Transverse colon (tissue), 3 donors: ENCODE data around the gene SERPINB12.

Source experiments
- POLR2A ChIP-seq: fragments of 450-650 bp; IDR thresholded peaks from one replicate; pipeline ENCODE4 v1.6.1; 2016; ENCODE audit warnings: antibody characterized with exemption, mild to moderate bottlenecking, moderate library complexity
- TF ChIP-seq, protein P1 (sequence below), 5 experiments: fragments of 200-600 bp in 3 of 5; fragments of 450-650 bp in 2 of 5; sonication (generic) in 3 of 5; IDR thresholded peaks; 1 replicate in 2 of 5; 2 replicates in 3 of 5; pipeline ENCODE4 v1.5.1; 2016 to 2017; ENCODE audit warnings: antibody characterized with exemption in 5 of 5, inconsistent platforms in 3 of 5, mild to moderate bottlenecking in 2 of 5, moderate library complexity in 1 of 5

- TF ChIP-seq, protein P1, sequence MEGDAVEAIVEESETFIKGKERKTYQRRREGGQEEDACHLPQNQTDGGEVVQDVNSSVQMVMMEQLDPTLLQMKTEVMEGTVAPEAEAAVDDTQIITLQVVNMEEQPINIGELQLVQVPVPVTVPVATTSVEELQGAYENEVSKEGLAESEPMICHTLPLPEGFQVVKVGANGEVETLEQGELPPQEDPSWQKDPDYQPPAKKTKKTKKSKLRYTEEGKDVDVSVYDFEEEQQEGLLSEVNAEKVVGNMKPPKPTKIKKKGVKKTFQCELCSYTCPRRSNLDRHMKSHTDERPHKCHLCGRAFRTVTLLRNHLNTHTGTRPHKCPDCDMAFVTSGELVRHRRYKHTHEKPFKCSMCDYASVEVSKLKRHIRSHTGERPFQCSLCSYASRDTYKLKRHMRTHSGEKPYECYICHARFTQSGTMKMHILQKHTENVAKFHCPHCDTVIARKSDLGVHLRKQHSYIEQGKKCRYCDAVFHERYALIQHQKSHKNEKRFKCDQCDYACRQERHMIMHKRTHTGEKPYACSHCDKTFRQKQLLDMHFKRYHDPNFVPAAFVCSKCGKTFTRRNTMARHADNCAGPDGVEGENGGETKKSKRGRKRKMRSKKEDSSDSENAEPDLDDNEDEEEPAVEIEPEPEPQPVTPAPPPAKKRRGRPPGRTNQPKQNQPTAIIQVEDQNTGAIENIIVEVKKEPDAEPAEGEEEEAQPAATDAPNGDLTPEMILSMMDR (IDR thresholded peaks at IDR 0.05): no peak
- no peak for TF ChIP-seq POLR2A
Observed at GRCh38 chr18:63527251-63527650, 14.9 kb upstream of the SERPINB12 start.
